Hepatic stellate cell (primary cell): ENCODE measurements around the gene A2M.
"Not testable (repeated sequence)": the region's sequence is repeated elsewhere in the genome, so short reads cannot be mapped to it uniquely, and the experiment has no call there.

Experiments used
- DNase-seq: peaks from one replicate; pipeline ENCODE4 v3.0.0; 2011; ENCODE audit warnings: low spot score

The A2M gene

DNA sequence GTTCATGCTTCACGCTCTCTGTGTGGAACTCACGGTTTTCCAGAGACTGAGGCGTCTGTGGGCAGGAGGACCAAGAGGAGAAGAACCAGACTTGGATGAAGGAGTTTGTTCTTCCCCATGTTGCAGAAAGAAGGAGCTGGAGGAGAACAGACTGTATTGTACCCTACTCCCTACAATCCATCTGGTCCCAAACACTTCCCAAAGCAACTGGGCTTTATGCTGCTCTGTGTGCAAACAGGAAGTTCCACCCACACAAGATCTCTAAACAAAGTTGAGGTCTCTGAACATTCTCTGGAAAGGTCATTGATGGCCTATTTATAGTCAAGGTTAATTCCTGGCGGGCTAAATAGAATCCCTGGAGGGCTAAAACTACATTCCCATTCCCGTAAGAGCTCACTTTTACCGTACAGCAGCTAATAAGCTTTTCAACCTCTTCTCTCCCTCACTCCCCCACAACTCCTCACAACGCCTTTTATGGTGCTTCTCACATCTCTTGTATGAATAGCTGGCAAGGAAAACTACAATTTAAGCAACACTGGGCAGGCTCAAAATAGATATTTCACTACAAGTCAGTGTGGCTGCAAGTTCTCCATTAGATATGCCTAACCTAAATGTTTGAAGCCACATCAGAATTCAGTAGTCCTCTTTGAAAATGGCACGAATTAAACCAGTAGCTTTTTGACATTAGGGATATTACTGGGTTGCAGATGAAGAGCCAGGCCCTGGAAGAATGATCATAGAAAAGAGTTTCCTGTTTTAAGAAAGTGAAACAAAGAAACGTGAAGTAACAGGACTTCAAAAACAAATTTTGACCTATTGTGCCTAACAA, at the start of gene A2M:
Gene A2M, minus strand, starts transcription at position 189 of the 829 bp plus-strand sequence. Its CDS starts 70 bp downstream, at position 119.
- DNase-seq: no peak

DNA sequence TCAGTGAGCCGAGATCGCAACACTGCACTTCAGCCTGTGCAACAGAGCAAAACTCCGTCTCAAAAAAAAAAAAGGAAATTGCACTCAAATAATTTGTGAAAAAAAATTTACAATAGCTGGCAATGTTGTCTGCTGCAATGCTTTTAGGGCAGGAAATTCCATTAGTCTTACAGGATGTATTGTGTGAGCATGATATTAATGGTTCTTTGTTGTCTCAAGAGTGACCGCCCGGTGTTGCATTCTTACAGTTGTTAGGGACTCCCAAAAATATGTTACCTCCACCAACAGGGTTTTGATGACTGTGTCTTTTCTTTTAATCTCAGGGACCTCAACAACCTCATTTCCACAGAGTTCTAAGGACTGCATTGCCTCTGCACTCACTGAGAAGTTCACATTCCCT, 47.7 kb upstream of the A2M start:
- no peak for DNase-seq

- DNase-seq: no peak
Measured at GRCh38 chr12:9156119-9156518, 40.4 kb upstream of the A2M start.

GRCh38 chr12:9149372-9149771, 33.7 kb upstream of the A2M start:
- no peak for DNase-seq

GRCh38 chr12:9148926-9149325, 33.2 kb upstream of the A2M start:
- DNase-seq: no peak

DNA sequence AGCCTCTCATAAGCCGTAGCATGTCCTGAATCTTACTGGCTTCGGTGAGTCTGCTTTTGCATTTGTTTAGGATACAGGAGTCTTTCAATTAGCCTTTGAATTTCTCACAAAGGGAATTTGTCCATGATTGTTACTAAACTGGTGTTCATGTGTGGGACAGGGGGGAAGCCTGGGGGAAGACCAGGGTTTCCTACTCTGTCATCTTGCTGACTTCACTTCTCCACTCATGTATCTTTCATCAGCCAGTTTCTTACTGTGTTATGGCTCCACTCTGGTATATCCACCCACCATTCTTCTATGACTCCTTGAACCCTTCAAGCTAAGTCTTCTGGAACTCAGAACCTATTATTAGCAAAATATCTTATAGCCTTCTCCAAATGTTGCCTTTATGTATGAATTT, 31.7 kb upstream of the A2M start:
- no peak for DNase-seq

GRCh38 chr12:9144730-9145106, 29.0 kb upstream of the A2M start:
- DNase-seq: no peak

- no peak for DNase-seq
Measured at GRCh38 chr12:9143929-9144729, 28.4 kb upstream of the A2M start.

DNA sequence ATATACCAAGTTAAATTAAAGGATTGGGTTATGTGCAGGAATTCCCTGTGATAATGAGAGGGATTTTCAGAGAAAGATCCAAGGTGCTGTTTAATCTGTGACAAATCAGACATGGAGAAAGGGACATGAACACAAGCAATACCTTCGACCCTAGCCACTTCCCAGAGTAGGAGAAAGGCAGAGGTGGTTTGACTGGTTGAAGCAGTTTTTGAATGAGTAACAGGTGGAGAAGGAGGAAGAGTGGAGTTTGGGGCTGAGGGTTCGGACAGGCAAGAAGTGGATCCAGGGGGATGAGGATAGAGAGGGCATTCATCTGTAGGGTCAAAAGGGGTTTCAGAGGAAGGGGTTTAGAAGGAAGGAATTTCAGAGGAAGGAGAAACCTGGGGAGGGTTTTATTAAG, 27.4 kb upstream of the A2M start:
- no peak for DNase-seq

- DNase-seq: not testable (repeated sequence)
Measured at GRCh38 chr12:9139588-9140290, 24.0 kb upstream of the A2M start.

DNA sequence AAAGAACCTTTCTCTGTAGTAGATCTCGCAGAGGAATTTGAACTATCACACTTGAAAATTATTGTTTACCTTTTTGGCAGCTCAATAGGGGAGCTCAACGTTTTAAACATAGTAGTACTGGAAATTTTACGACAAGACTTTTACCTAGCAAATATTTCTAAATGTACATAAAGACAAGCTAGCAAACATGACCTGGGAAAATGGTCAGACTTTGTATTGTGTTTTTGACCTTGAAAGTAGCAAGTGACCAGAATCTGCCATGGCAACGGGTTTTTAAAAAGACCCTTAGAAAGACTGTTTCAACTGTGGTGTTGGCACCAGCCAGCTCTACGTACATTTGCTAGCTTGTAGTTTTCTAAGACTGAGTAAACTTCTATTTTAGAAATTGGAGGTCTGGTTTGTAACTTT, 20.2 kb upstream of the A2M start:
- no peak for DNase-seq

DNA sequence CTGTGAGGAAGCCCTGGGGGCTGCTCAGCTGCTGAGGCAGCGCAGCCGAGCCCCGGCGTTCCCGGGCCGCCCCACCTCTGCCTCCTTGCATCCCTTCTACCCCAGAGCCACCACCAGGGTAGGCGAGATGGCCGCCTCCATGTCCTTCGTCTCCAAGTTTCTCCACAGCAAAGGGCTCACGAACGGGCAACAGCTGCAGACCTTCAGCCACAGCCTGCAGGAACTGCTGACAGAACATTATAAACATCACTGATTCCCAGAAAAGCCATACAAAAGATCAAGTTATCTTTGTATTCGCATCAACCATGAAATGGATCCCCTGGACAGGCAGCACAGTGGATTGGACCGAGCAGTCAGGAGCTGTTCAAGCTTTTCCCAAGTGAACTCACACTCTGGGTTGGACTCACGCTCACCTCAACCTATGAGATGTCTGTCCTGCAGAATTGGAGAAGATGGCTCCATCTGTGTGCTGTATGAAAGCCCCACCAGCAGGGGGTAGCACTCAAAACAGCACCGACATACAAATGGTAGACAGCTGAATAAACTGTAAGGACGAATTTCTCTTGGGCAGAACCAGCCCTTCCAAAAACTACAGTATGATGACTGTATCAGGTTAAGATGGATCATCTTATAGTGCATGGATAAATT, 19.4 kb upstream of the A2M start:
- DNase-seq: no peak

- no peak for DNase-seq
Measured at GRCh38 chr12:9133216-9133916, 17.6 kb upstream of the A2M start.

DNA sequence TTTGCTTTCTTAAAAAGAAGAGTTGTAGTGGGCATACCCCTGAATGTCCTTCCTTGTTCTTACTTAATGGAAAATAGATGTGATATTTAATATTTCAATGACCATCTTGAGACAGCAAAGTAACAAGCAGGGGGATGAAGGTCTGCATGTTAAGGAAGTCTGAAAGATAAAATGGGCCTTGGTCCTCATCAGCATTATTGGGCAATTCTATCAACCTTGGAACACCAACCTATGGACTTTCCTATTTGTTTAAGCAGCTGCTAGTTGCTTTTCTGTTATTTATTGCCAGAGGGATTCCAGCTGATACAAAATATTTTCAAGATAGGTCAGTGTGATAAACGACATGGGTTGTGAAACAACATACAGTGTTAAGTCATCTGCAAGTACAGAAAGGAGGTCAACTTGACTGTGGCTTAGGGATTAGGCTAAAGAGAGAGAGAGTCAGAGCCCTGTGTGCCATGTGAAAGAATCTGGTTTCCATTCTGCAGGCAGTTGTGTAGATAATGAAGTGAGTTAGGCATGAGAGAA, 16.4 kb upstream of the A2M start:
- no peak for DNase-seq

DNA sequence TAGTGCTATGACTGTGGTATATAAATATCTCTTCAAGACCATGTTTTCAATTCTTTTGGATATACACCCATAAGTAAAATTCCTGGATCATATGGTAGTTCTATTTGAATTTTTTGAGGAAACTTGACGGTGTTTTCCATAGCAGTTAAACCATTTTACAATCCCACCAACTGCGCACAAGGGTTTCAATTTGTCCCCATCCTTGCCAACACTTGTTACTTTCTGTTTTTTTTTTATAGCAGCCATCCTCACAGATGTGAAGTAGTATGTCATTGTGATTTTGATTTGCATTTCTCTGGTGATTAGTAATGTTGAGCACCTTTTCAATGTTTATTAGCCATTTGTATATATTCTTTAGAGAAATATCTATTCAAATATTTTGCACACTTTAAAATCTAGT, 14.5 kb upstream of the A2M start:
- no peak for DNase-seq

DNA sequence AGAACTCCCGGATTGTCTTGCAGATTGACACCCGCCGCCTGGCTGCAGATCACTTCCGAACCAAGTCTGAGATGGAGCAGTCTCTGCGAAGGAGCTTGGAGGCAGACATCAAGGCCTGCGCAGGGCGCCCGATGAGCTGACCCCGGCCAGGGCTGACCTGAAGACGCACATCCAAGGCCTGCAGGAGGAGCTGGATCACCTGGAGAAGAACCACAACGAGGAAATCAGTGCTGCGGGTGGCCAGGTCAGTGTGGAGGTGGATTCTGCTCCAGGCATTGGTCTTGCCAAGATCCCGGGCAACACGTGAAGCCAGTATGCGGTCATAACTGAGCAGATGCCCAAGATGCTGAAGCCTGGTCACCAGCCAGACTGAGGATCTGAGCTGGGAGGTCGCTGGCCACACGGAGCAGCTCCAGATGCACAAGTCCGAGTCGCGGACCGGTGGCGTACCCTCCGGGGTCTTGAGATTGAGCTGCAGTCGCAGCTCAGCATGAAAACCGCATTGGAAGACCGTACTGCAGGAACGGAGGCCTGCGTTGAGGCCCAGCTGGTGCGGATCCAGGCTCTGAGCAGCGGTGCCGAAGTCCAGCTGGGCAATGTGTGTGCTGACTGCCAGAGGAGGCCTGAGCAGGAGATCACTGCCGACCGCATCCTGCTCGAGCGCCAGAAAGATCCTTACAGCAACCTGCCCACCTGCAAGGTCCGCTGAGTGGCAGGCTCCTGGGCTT, 12.4 kb upstream of the A2M start:
- no peak for DNase-seq

GRCh38 chr12:9127484-9127883, 11.8 kb upstream of the A2M start:
- no peak for DNase-seq

DNA sequence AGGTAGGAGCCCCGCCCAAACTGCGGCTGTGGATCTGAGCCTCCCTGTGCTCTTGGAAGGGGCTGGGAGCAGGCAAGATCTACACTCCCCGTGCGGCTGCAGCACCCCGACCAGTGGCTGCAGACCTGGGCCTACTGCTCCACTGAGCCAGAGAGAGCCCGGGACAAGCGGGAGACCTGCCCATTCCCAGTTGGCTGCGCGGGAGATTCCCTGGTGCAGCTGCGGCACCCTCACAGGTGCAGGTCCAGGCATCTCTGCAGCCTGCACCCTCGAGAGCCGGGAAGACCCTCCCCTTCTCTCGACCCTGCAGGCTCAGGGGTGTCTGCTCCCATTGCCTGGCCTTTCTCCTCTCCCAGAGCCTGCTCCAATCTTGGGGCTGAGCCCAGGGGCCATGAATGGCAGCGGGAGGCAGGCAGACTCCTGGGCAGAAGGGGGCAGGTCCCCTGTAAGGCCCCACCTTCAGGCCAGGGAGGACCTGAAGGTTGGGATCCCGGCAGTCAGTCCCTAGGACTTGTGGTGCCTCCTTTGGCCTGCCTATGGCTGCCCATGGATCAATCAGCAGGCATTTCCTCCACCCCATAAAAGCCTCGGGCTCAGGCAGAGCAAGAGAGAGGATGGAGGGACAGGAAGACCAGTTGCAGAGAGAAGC, 8.8 kb upstream of the A2M start:
- DNase-seq: no peak

DNA sequence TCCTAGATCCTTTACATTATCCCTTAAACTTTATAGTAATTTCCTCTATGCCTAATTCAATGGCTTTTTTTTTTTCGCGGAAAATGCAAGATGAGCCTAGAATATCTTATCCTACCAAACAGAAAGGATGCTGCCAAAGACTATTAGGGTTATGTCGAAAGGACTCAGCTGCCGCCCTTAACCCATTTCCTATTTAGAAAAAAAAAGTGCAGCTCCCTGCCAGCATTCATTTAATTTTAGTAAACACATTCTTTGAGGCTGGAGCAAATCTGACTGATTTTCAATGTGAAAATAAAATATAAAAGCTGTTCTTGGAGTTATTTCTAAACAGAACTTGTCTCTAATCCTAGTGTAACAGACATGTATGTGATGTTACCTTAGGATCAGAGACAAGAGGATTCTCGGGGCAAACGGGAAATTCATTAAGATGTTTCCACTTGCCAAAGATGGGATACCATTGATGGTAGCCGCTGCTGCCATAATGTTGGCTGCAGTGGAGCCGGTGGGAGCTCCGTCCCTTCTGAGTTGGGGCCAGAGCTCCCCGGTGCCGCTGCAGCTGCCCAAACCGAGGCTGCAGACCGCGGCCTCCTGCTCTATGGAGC, 8.2 kb upstream of the A2M start:
- no peak for DNase-seq
